Astrocyte (in vitro differentiated cells and primary cell): ENCODE measurements around the gene CEP83. TPM values are rescaled to one million over a fixed set of nuclear protein-coding genes. Genes with fewer than 3 reads are reported as not detected.

Experiments used
- DNase-seq: peaks from one replicate; pipeline ENCODE4 v3.0.0-alpha.2; 2010; ENCODE audit warnings: low read depth
- FAIRE-seq: peaks from 2 replicates; lab custom pipeline; 2011; peaks lifted over from hg19 to GRCh38; lab: Jason Lieb, UNC
- H2AFZ ChIP-seq: 2 replicates; pipeline ENCODE4 v1.6.0; 2012; ENCODE audit warnings: low read depth, low read length, inconsistent platforms
- H3K27ac ChIP-seq: 2 replicates; pipeline ENCODE4 v1.5.1; 2011; ENCODE audit warnings: low read depth, low read length, inconsistent platforms
- H3K27me3 ChIP-seq: 2 replicates; pipeline ENCODE4 v1.6.0; 2011; ENCODE audit warnings: low read length, inconsistent platforms; ENCODE audit not compliant: insufficient read depth
- H3K36me3 ChIP-seq: 2 replicates; pipeline ENCODE4 v1.5.1; 2011; ENCODE audit warnings: low read length, inconsistent platforms; ENCODE audit not compliant: insufficient read depth
- H3K4me1 ChIP-seq: 2 replicates; pipeline ENCODE4 v1.5.1; 2011; ENCODE audit warnings: low read length, inconsistent platforms; ENCODE audit not compliant: insufficient read depth
- H3K4me2 ChIP-seq: 2 replicates; pipeline ENCODE4 v1.6.0; 2012; ENCODE audit warnings: low read length, inconsistent platforms
- H3K4me3 ChIP-seq: 2 replicates; pipeline ENCODE4 v1.5.1; 2011; ENCODE audit warnings: low read depth, mild to moderate bottlenecking, low read length, inconsistent platforms; ENCODE audit not compliant: insufficient read depth
- H3K79me2 ChIP-seq: 2 replicates; pipeline ENCODE4 v1.6.0; 2012; ENCODE audit warnings: mild to moderate bottlenecking, low read length, inconsistent platforms; ENCODE audit not compliant: insufficient read depth
- H3K9ac ChIP-seq: 2 replicates; pipeline ENCODE4 v1.6.0; 2012; ENCODE audit warnings: mild to moderate bottlenecking, low read length, inconsistent platforms
- H3K9me3 ChIP-seq: 2 replicates; pipeline ENCODE4 v1.5.1; 2012; ENCODE audit warnings: low read depth, mild to moderate bottlenecking, low read length, inconsistent platforms; ENCODE audit not compliant: insufficient read depth
- H4K20me1 ChIP-seq: 2 replicates; pipeline ENCODE4 v1.6.0; 2012; ENCODE audit warnings: low read length, inconsistent platforms; ENCODE audit not compliant: insufficient read depth
- H3K27ac Mint-ChIP-seq: one replicate; pipeline ENCODE4 v1.8.0; 2021; ENCODE audit warnings: mild to moderate bottlenecking, mixed read lengths; ENCODE audit not compliant: unreplicated experiment
- H3K27me3 Mint-ChIP-seq: one replicate; pipeline ENCODE4 v1.8.0; 2021; ENCODE audit warnings: low read depth, mixed read lengths; ENCODE audit not compliant: unreplicated experiment
- H3K36me3 Mint-ChIP-seq: one replicate; pipeline ENCODE4 v1.8.0; 2021; ENCODE audit warnings: low read depth, mixed read lengths; ENCODE audit not compliant: unreplicated experiment
- H3K4me1 Mint-ChIP-seq: one replicate; pipeline ENCODE4 v1.8.0; 2021; ENCODE audit warnings: low read depth, mixed read lengths; ENCODE audit not compliant: unreplicated experiment
- H3K4me3 Mint-ChIP-seq: one replicate; pipeline ENCODE4 v1.8.0; 2021; ENCODE audit warnings: mild to moderate bottlenecking, moderate library complexity, mixed read lengths; ENCODE audit not compliant: unreplicated experiment
- H3K9me3 Mint-ChIP-seq: one replicate; pipeline ENCODE4 v1.8.0; 2021; ENCODE audit warnings: mild to moderate bottlenecking, mixed read lengths; ENCODE audit not compliant: unreplicated experiment
- CTCF ChIP-seq: IDR thresholded peaks from 2 replicates; pipeline ENCODE4 v1.5.1; 2011; ENCODE audit warnings: low read depth, mild to moderate bottlenecking, inconsistent platforms, low read length, moderate library complexity; ENCODE audit not compliant: insufficient read depth
- EZH2 ChIP-seq: IDR thresholded peaks from 2 replicates; pipeline ENCODE4 v1.6.1; 2012; ENCODE audit warnings: mild to moderate bottlenecking, low read length, inconsistent platforms; ENCODE audit not compliant: insufficient read depth
- total RNA-seq: library from RNA; stranded (reverse); gene quantifications from 2 replicates; pipeline ENCODE4 v1.2.1, GENCODE V29; 2021

CEP83 gene
- total RNA-seq, 1 donor from 2014 or later = 12.4 TPM

- peaks cover 8% of the 10 kb centered on the region for H3K36me3 Mint-ChIP-seq
- DNase-seq (no peak), FAIRE-seq (no peak)
- no peak overlapping the region for H3K4me3 Mint-ChIP-seq
- no peak overlapping the region for H3K27ac Mint-ChIP-seq
- H4K20me1 ChIP-seq = peaks cover 24% of the 10 kb centered on the region
- H3K79me2 ChIP-seq = peaks cover 27% of the 10 kb centered on the region
- no peak overlapping the region for H3K9ac ChIP-seq
- no peaks in the 10 kb centered on the region for H3K9me3 ChIP-seq
- no peaks in the 10 kb centered on the region for H3K27me3 Mint-ChIP-seq
- peaks cover 11% of the 10 kb centered on the region for H3K4me1 ChIP-seq
- H3K27ac ChIP-seq = no peak overlapping the region
- peaks cover 8% of the 10 kb centered on the region for H3K4me1 Mint-ChIP-seq
- no peak overlapping the region for H2AFZ ChIP-seq
- H3K9me3 Mint-ChIP-seq = peaks cover 23% of the 10 kb centered on the region
- H3K4me2 ChIP-seq = no peak overlapping the region
- H3K36me3 ChIP-seq = no peaks in the 10 kb centered on the region
- no peaks in the 10 kb centered on the region for H3K27me3 ChIP-seq
- no peak overlapping the region for H3K4me3 ChIP-seq
- no peak for TF ChIP-seq CTCF
- TF ChIP-seq EZH2 = no peak
Observed at GRCh38 chr12:94429633-94430032, 30.0 kb downstream of the CEP83 start.

GRCh38 chr12:94429191-94429590, 30.5 kb downstream of the CEP83 start:
- DNase-seq (no peak), FAIRE-seq (no peak)
- no peak overlapping the region for H3K4me2 ChIP-seq
- H3K27me3 Mint-ChIP-seq = no peaks in the 10 kb centered on the region
- peaks cover 27% of the 10 kb centered on the region for H3K79me2 ChIP-seq
- H3K4me3 ChIP-seq = no peak overlapping the region
- H3K36me3 ChIP-seq = no peaks in the 10 kb centered on the region
- peaks cover 24% of the 10 kb centered on the region for H4K20me1 ChIP-seq
- H3K9me3 ChIP-seq = no peaks in the 10 kb centered on the region
- no peak overlapping the region for H3K9ac ChIP-seq
- H3K4me1 ChIP-seq = peaks cover 11% of the 10 kb centered on the region
- H3K4me3 Mint-ChIP-seq = no peak overlapping the region
- H3K27ac ChIP-seq = no peak overlapping the region
- H2AFZ ChIP-seq = no peak overlapping the region
- H3K9me3 Mint-ChIP-seq = peaks cover 23% of the 10 kb centered on the region
- TF ChIP-seq CTCF (no peak), EZH2 (no peak)
- peaks cover 11% of the 10 kb centered on the region for H3K36me3 Mint-ChIP-seq
- no peaks in the 10 kb centered on the region for H3K27me3 ChIP-seq
- H3K27ac Mint-ChIP-seq = no peak overlapping the region
- peaks cover 8% of the 10 kb centered on the region for H3K4me1 Mint-ChIP-seq

GRCh38 chr12:94427501-94428381, 31.9 kb downstream of the CEP83 start:
- Histone ChIP-seq H2AFZ (no peak overlapping the region), H3K27me3 (no peaks in the 10 kb centered on the region), H3K9ac (no peak overlapping the region), H3K4me3 (no peak overlapping the region), H3K9me3 (peaks cover 5% of the 10 kb centered on the region), H4K20me1 (peaks cover 13% of the 10 kb centered on the region), H3K79me2 (peaks cover 23% of the 10 kb centered on the region), H3K36me3 (no peaks in the 10 kb centered on the region), H3K4me2 (peak overlapping the region; percentile 51), H3K27ac (no peak overlapping the region), H3K4me1 (peaks cover 11% of the 10 kb centered on the region)
- H3K27me3 Mint-ChIP-seq = no peaks in the 10 kb centered on the region
- H3K9me3 Mint-ChIP-seq = peaks cover 34% of the 10 kb centered on the region
- FAIRE-seq = no peak
- TF ChIP-seq CTCF (no peak), EZH2 (no peak)
- H3K4me1 Mint-ChIP-seq = peaks cover 5% of the 10 kb centered on the region
- no peak overlapping the region for H3K4me3 Mint-ChIP-seq
- DNase-seq = peak; percentile 87
- peaks cover 25% of the 10 kb centered on the region for H3K36me3 Mint-ChIP-seq
- H3K27ac Mint-ChIP-seq = no peak overlapping the region
